Putamen (tissue), 1 donor: ENCODE data around the gene MAGOH.
"Not testable (repeated sequence)": the region's sequence is repeated elsewhere in the genome, so short reads cannot be mapped to it uniquely, and the experiment has no call there.

Experiments used
- DNase-seq: peaks from one replicate; pipeline ENCODE4 v3.0.0-alpha.2; 2016; ENCODE audit warnings: low spot score

MAGOH gene

GRCh38 chr1:53238197-53239155, at the start of gene MAGOH:
Gene MAGOH, minus strand, starts transcription at chr1:53238518. Its CDS starts 70 bp downstream, at chr1:53238448.
- DNase-seq, result peak; percentile 94

GRCh38 chr1:53286955-53287354, 48.6 kb upstream of the MAGOH start:
- no peak for DNase-seq

DNA sequence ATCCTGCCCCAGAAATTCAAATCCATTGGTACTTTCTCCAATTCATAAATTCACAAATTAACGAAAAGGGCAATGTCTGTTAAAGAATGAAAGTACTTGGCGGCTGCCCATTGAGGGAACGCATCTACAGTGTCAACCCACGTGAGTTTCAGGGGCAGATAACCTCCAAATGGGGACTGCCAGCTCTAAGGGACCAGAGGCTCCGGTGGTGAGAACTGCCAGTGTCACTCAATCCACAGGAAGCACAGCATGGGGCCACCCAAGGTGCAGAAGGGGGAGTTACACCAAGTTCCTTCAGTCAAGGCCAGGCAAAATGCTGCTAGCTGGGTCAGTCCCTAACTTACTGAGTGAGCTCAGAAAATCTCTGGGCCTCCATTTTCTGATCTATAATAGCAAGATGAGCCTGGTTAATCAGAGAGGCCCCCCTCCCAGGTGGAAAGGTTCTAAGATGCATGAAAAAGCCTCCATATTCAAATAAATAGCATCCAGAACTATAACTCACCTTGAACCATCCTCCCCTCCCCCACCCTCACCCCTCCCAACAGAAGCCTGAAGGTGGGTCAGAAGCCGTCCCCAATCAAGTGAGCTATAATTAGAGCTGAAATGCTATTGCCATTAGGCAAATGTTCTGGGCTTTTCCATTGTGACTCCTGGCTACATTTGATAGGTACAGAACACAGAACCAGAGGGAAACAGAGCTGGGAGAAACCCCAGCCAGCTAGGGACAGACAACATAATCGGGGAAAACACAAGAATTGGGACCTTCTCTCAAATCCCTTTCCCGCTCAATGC, 47.8 kb upstream of the MAGOH start:
- DNase-seq, result no peak

DNA sequence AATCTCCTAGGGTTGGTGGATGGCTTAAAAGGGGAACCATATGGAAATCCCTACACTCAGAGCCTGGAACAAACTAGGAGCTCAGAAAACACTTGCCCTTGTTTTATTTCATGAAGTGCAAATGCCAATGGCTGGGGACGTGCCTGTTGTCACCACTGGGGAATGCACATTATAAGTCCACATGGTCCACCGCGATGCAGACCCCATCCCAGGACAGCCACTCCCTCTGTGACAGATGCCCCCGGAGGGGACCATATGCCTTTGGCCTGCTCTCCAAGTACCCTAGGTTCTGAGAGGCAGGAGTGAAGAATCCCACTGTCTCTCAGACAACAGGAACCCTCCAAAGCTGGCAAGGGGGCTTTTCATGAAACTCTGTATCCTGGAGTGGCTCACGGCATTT, 47.2 kb upstream of the MAGOH start:
- DNase-seq, result no peak

DNA sequence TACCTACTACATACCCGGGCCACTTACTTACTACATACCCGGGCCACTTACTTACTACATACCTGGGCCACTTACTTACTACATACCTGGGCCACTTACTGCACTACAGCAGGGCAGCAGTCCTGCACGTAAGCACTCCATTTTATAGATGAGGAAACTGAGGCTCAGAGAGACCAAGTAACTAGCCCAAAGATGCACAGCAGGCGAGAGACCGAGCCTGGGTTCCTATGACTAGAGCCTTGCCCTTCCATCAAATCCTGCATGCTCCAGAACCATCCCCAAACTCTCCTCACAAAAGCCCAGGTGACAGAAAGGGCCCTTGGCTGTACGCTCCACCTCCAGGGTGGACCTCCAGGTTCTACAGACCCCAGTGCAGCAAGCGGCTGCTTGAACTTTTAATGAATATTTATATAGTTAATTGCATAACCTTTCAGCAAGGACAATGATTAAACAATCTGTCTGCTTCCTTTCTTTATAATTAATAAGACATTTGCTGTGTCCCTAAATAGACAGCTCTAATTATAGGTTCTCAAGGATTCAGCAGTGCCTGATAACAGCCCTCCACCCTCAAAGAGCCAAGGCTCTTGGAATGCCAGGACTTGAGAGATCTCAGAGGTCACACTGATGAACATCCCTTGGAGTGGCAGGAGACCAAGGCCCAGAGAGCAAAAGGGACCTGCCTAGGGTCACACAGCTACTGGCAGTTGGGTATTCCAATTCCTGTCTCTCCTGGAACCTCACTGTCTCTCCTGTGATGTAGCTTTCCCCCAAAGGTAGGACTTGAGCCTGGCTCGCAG, 46.1 kb upstream of the MAGOH start:
- DNase-seq, result no peak

- DNase-seq, result not testable (repeated sequence)
These were observed 44.8 kb upstream of the MAGOH start for GRCh38 chr1:53283156-53283555.

DNA sequence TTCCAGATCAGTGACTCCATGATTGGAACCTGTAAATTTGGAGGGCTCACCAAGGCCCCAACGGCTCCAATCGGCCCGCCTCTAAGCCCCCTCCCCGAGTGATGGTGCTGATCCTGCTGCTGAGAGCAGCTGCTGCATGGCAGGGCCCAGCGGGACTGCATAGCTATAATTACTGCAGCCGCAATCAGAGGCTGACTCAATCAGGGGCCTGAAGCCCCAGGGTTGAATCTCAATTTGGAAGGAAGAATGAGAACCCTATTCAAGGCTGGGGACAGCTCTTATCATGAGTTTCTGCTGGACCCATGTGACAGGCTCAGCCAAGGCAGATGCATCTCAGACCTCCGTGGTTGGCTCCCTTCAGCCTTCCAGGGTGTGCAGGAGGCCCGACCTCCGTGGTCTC, 42.8 kb upstream of the MAGOH start:
- no peak for DNase-seq

GRCh38 chr1:53280496-53280895, 42.2 kb upstream of the MAGOH start:
- no peak for DNase-seq

DNA sequence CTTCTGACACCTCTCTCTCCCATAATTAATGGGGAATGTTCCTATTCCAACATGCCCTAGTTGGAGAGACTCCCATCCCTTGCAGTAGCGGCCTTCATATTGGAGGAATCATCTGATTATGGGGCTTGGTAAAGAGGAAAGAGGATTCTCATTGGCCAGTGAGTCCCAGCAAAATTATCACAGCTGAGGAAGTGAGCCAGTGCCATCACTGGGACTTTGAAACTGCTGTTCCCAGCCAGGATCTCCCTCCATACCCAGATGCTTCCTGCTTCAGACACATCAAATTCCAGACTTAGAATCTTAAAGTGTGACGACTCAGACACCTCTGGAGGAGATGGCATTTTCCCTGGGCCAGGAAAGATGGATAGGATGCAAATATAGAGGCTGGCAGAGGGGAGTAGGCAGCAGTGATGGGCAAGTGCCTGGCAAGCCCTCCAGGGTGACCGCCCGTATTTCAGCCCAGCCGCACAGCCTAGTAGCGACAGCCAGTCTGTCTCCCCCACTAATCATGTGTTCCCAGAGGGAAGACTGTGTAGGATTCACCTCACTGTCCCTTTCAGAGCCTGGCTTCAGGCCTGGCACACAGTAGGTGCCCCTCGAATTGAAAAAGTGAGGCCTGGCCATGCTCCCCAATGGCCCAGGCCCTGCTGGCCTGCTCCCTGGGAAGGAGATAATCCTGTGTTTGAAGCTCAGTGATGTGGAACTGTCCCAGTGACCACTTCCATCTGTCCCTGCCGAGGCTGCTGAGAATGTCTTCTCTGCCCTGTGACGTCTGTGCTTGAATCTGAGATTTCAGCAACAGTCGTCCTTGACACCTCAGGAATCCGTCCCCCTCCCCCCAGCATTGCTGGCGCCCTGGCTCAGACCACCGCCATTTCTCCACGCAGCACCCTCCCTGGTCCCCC, 41.2 kb upstream of the MAGOH start:
- DNase-seq, result no peak

GRCh38 chr1:53278298-53278725, 40.0 kb upstream of the MAGOH start:
- DNase-seq, result no peak

DNA sequence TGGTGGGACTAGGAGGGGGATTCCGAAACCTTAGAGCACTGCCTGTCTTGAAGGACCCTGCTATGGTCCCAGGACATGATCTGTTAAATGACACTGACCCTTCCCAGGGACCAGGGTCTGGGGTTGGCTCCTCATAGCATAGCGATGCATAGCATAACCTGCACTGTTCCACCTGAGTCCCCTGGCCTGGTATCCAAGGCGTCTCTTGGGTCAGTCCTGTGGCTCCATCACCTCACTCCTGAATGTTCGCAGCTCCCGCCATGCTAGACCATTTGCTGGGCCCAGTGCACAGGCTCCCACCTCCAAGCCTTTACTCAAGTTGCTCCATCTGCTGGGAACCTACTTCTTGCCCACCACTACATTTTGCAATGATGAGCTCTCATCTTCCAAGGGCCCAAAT, 39.0 kb upstream of the MAGOH start:
- no peak for DNase-seq

- no peak for DNase-seq
These were observed 38.6 kb upstream of the MAGOH start for GRCh38 chr1:53276902-53277281.

- DNase-seq, result no peak
These were observed 38.0 kb upstream of the MAGOH start for GRCh38 chr1:53276153-53276901.

DNA sequence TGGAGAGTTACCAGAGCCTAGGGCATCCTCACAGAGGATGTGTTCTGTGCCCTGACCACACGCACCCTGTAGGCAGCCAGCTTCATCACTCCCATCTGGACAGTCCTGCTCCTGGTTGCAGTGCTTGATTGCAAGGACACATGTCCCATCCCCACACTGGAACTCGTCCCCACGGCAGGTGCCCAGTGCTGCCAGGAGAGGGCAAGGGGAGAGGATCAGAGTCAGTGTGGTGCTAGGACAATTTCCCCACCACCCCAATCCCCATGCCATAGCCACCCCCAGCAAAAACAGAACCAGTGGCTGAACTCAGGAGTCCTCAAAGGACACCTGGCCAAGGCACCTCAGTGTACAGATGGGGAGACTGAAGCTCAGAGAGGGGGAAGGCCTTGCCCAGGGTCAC, 37.2 kb upstream of the MAGOH start:
- DNase-seq, result no peak

- DNase-seq, result no peak
These were observed 36.3 kb upstream of the MAGOH start for GRCh38 chr1:53274541-53275185.

DNA sequence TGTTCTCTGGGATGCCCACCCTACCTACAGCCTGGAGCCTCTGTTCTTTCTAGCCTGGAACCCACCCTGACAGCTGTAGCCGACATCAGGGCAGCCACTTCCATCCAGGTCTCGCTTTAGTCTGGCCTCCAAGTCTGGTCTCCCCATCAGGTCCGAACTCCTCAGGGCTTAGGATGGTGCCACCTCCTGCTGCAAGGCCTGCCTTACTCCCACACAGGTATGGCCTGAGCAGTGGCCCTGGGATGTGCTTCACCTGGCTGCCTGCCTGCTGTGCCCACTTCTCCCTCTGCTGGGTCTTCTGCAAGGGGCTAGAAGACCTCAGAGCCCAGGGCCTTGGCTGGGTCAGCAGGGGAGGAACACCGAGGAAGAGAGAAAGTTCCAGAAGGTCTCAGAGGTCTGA, 35.7 kb upstream of the MAGOH start:
- DNase-seq, result no peak

DNA sequence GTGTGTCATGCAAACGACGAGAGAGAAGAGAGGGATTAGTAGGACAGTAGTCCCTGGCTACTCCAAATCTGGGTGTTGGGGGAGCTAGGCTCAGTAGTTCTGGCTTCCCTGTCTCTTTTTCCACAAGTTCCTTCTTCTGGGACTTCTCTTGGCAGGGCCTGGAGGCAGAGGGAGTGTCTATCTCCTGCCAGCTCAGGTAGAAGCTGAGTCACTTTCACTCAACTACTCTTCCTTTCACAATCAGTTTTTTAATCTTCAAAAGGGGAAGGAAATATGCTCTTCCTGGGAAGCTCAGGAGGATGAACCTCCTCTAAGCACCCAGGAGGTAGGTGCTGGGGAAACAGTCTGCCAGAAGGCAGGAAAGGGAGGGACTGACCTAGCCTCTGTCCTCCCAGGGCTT, 35.2 kb upstream of the MAGOH start:
- no peak for DNase-seq

GRCh38 chr1:53272349-53272748, 34.0 kb upstream of the MAGOH start:
- no peak for DNase-seq

GRCh38 chr1:53271446-53272090, 33.2 kb upstream of the MAGOH start:
- DNase-seq, result no peak
